GM12878 (cell line): Measurements from ENCODE around the gene IQGAP3. TPM values are rescaled to one million over a fixed set of nuclear protein-coding genes. Genes with fewer than 3 reads are reported as not detected.

ENCODE experiments used
- ATAC-seq: fragments of 200-7000 bp; cut with Tn5 transposase; 3 replicates; pipeline ENCODE4 v1.9.1; 2020; ENCODE audit warnings: mild to moderate bottlenecking, moderate library complexity
- BruUV-seq: library from RNA; stranded (reverse); fragments of 400-500 nt; replicated peaks from 2 replicates; lab custom pipeline; 2021; lab: Mats Ljungman, UMichigan
- CTCF ChIA-PET: fragments of 300-600 bp; sonication (Branson Sonifier 250); formaldehyde crosslinking; extraction: SDS; loops from one replicate; lab custom pipeline; 2021; ENCODE audit warnings: inconsistent platforms; lab: Yijun Ruan, JAX
- POLR2A ChIA-PET: fragments of 350-600 bp; formaldehyde crosslinking; extraction: SDS; loops from one replicate; lab custom pipeline; 2021; ENCODE audit warnings: inconsistent platforms; lab: Charles Lee
- RAD21 ChIA-PET: fragments of 300-600 bp; sonication (Branson Sonifier 250); formaldehyde crosslinking; loops from one replicate; lab custom pipeline; 2023; ENCODE audit warnings: antibody characterized with exemption; ENCODE audit not compliant: unreplicated experiment; lab: Charles Lee
- SMC1A ChIA-PET: fragments of 300-600 bp; sonication (Branson Sonifier 250); formaldehyde crosslinking; loops from one replicate; lab custom pipeline; 2023; ENCODE audit not compliant: unreplicated experiment, uncharacterized antibody; lab: Charles Lee
- DNase-seq: peaks from one replicate; pipeline ENCODE4 v3.0.0-alpha.2; 2011; ENCODE audit warnings: low read depth, low spot score
- FAIRE-seq: peaks from 3 replicates; lab custom pipeline; 2011; peaks lifted over from hg19 to GRCh38; lab: Jason Lieb, UNC
- H2AFZ ChIP-seq: 2 replicates; pipeline ENCODE4 v1.6.0; 2011; ENCODE audit warnings: low read depth, low read length, control low read depth; ENCODE audit not compliant: control insufficient read depth
- H3K27ac ChIP-seq: 2 replicates; pipeline ENCODE4 v1.5.1; 2011; ENCODE audit warnings: control low read depth; ENCODE audit not compliant: control insufficient read depth, insufficient read depth
- H3K27me3 ChIP-seq, 2 experiments: replicated peaks in 1 of 2; 2 replicates each; pipeline versions ENCODE4 v1.6.0 to v1.6.1; 2011; ENCODE audit warnings: low read length in 1 of 2; ENCODE audit not compliant: control insufficient read depth in 2 of 2, insufficient read depth in 2 of 2
- H3K36me3 ChIP-seq, 2 experiments: 2 replicates each; pipeline ENCODE4 v1.5.1; 2011; ENCODE audit warnings: low read length in 1 of 2; ENCODE audit not compliant: control insufficient read depth in 2 of 2, insufficient read depth in 2 of 2
- H3K4me1 ChIP-seq: 2 replicates; pipeline ENCODE4 v1.6.1; 2011; ENCODE audit warnings: mild to moderate bottlenecking, low read length, moderate library complexity, mixed read lengths; ENCODE audit not compliant: control insufficient read depth, insufficient read depth
- H3K4me2 ChIP-seq: 2 replicates; pipeline ENCODE4 v1.6.0; 2011; ENCODE audit warnings: control low read depth; ENCODE audit not compliant: control insufficient read depth, insufficient read depth
- H3K4me3 ChIP-seq: fragments of 200-600 bp; sonication (generic); 2 replicates; pipeline ENCODE4 v1.5.1; 2016
- H3K79me2 ChIP-seq: 2 replicates; pipeline ENCODE4 v1.6.0; 2011; ENCODE audit warnings: low read length; ENCODE audit not compliant: control insufficient read depth, insufficient read depth
- H3K9ac ChIP-seq: 2 replicates; pipeline ENCODE4 v1.8.0; 2011; ENCODE audit warnings: low read length, control low read depth, mixed read lengths; ENCODE audit not compliant: control insufficient read depth, insufficient read depth
- H3K9me3 ChIP-seq: replicated peaks from 3 replicates; pipeline ENCODE4 v1.5.1; 2011; ENCODE audit warnings: mild to moderate bottlenecking, low read length; ENCODE audit not compliant: control insufficient read depth, insufficient read depth
- H4K20me1 ChIP-seq: 2 replicates; pipeline ENCODE4 v1.6.0; 2011; ENCODE audit not compliant: control insufficient read depth, insufficient read depth
- ATF3 ChIP-seq: IDR thresholded peaks from 2 replicates; pipeline ENCODE4 v1.6.1; 2011; ENCODE audit warnings: low read depth, mild to moderate bottlenecking, low read length, moderate library complexity, borderline replicate concordance; ENCODE audit errors: extremely low read depth
- BMI1 ChIP-seq: fragments of 450-650 bp; IDR thresholded peaks from 2 replicates; pipeline ENCODE4 v1.6.1; 2016; ENCODE audit warnings: mild to moderate bottlenecking, moderate library complexity, borderline replicate concordance
- CBFB ChIP-seq: IDR thresholded peaks from 2 replicates; pipeline ENCODE4 v1.6.1; 2016; ENCODE audit warnings: antibody characterized with exemption, low read depth
- CHD1 ChIP-seq: IDR thresholded peaks from 2 replicates; pipeline ENCODE4 v1.6.1; 2012; ENCODE audit warnings: low read depth, low read length, improper control_type of control experiment
- CHD4 ChIP-seq: fragments of 200-600 bp; sonication (generic); IDR thresholded peaks from 2 replicates; pipeline ENCODE4 v1.6.1; 2016; ENCODE audit warnings: mild to moderate bottlenecking
- CREM ChIP-seq: IDR thresholded peaks from 2 replicates; pipeline ENCODE4 v1.6.1; 2014; ENCODE audit warnings: antibody characterized with exemption, low read depth
- DPF2 ChIP-seq: fragments of 450-650 bp; IDR thresholded peaks from 2 replicates; pipeline ENCODE4 v1.6.1; 2017; ENCODE audit warnings: mild to moderate bottlenecking
- EGR1 ChIP-seq, 2 experiments: IDR thresholded peaks; 1 replicate in 1 of 2; 2 replicates in 1 of 2; pipeline ENCODE4 v1.6.1; 2011 to 2012; ENCODE audit warnings: low read depth in 2 of 2, low read length in 2 of 2, borderline replicate concordance in 1 of 2, mild to moderate bottlenecking in 1 of 2, moderate library complexity in 1 of 2
- FOXK2 ChIP-seq: fragments of 450-650 bp; IDR thresholded peaks from 2 replicates; pipeline ENCODE4 v1.6.1; 2017; ENCODE audit warnings: mild to moderate bottlenecking, moderate library complexity
- FOXM1 ChIP-seq: IDR thresholded peaks from 2 replicates; pipeline ENCODE4 v1.6.1; 2012; ENCODE audit warnings: low read depth, mild to moderate bottlenecking, inconsistent platforms, low read length, moderate library complexity
- IRF5 ChIP-seq: fragments of 450-650 bp; IDR thresholded peaks from 2 replicates; pipeline ENCODE4 v1.6.1; 2017; ENCODE audit warnings: borderline replicate concordance
- MEF2B ChIP-seq: fragments of 450-650 bp; IDR thresholded peaks from 2 replicates; pipeline ENCODE4 v1.6.1; 2018; ENCODE audit warnings: mild to moderate bottlenecking, moderate library complexity; ENCODE audit not compliant: partially characterized antibody, poor library complexity, severe bottlenecking
- MTA2 ChIP-seq: fragments of 450-650 bp; IDR thresholded peaks from 2 replicates; pipeline ENCODE4 v1.6.1; 2016; ENCODE audit warnings: low read depth, mild to moderate bottlenecking, moderate library complexity
- NFIC ChIP-seq: IDR thresholded peaks from 2 replicates; pipeline ENCODE4 v1.6.1; 2012; ENCODE audit warnings: low read depth, mild to moderate bottlenecking, inconsistent platforms, low read length, moderate library complexity
- NR2C1 ChIP-seq: fragments of 450-650 bp; IDR thresholded peaks from 2 replicates; pipeline ENCODE4 v1.6.1; 2017; ENCODE audit warnings: antibody characterized with exemption, mild to moderate bottlenecking, moderate library complexity
- PML ChIP-seq: IDR thresholded peaks from 2 replicates; pipeline ENCODE4 v1.6.1; 2012; ENCODE audit warnings: low read length, inconsistent platforms
- RFX5 ChIP-seq: IDR thresholded peaks from 2 replicates; pipeline ENCODE4 v1.6.1; 2011; ENCODE audit warnings: low read depth, low read length, improper control_type of control experiment
- SIN3A ChIP-seq: IDR thresholded peaks from 2 replicates; pipeline ENCODE4 v1.6.1; 2012; ENCODE audit warnings: low read depth, low read length, improper control_type of control experiment
- ZNF207 ChIP-seq: fragments of 450-650 bp; IDR thresholded peaks from 2 replicates; pipeline ENCODE4 v1.6.1; 2014; ENCODE audit warnings: antibody characterized with exemption, mild to moderate bottlenecking, borderline replicate concordance
- ZNF24 ChIP-seq: fragments of 450-650 bp; IDR thresholded peaks from 2 replicates; pipeline ENCODE4 v1.6.1; 2017; ENCODE audit warnings: antibody characterized with exemption, mild to moderate bottlenecking
- WGBS: methylation state at CpG from one replicate; pipeline ENCODE4 v1.1.6; 2016; ENCODE audit warnings: low lambda C conversion rate; ENCODE audit not compliant: insufficient replicate concordance, insufficient coverage; ENCODE audit errors: missing lambda C conversion rate; 5-methylcytosine and 5-hydroxymethylcytosine counted together
- in situ Hi-C: fragments of 300-500 bp; cut with MboI; formaldehyde crosslinking; loops from 9 replicates; pipeline ENCODE4 v1.14.3; 2018; ENCODE audit warnings: mixed read lengths
- intact Hi-C: fragments of 100-400 bp; cut with micrococcal nuclease; formaldehyde crosslinking; loops from one replicate; pipeline ENCODE4 v1.14.2; 2022; ENCODE audit not compliant: unreplicated experiment
- polyA plus RNA-seq, 11 experiments: library from polyadenylated mRNA; depleted of rRNA in 4 of 11; unstranded in 6 of 11; stranded (reverse) in 5 of 11; fragments of >200 nt; fragmentation: Nextera tagmentation in 4 of 11; fragmentation: Illumina TruSeq in 1 of 11; extraction: Ambion mirVana in 4 of 11; extraction: Trizol in 1 of 11; gene quantifications; 1 replicate in 1 of 11; 2 replicates in 10 of 11; pipeline versions ENCODE4 v1.2.1 to v1.2.3, GENCODE V29; 2011 to 2016; ENCODE audit warnings: inconsistent platforms in 2 of 11, missing spikeins in 2 of 11, low read depth in 1 of 11
- total RNA-seq, 4 experiments: library from RNA; depleted of rRNA in 3 of 4; stranded (reverse); fragments of >200 nt in 3 of 4; fragmentation: Illumina TruSeq in 1 of 4; extraction: Trizol in 1 of 4; gene quantifications; 2 replicates each; pipeline versions ENCODE4 v1.2.1 to v1.2.3, GENCODE V29; 2013 to 2021
- TF ChIP-seq, protein P1 (sequence below): IDR thresholded peaks from 2 replicates; pipeline ENCODE4 v1.6.1; 2011; ENCODE audit warnings: low read depth, low read length, improper control_type of control experiment, borderline replicate concordance

IQGAP3 gene
- total and polyA plus RNA-seq, 10 of the 15 experiments (the other 5 are each of a cell fraction or from before 2014, with no cell fraction given) = 1.1 to 10.7 (median 7.9) TPM

- TF ChIP-seq NR2C1 = 0 out of 2 replicates have a peak, but pooled peaks have one; percentile 28
- no peak for TF ChIP-seq CHD4
- no peak for TF ChIP-seq MTA2
- no peak; the same call in 1 of the 2 replicates for TF ChIP-seq SIN3A
- no peak for TF ChIP-seq CHD1
- TF ChIP-seq, protein P1, sequence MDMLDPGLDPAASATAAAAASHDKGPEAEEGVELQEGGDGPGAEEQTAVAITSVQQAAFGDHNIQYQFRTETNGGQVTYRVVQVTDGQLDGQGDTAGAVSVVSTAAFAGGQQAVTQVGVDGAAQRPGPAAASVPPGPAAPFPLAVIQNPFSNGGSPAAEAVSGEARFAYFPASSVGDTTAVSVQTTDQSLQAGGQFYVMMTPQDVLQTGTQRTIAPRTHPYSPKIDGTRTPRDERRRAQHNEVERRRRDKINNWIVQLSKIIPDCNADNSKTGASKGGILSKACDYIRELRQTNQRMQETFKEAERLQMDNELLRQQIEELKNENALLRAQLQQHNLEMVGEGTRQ = no peak
- TF ChIP-seq CREM = no peak
- TF ChIP-seq DPF2 = no peak
- TF ChIP-seq MEF2B = no peak
Measured at GRCh38 chr1:156591432-156592157, 19.2 kb upstream of the IQGAP3 start, which contains the start of gene NAXE (continued).

DNA sequence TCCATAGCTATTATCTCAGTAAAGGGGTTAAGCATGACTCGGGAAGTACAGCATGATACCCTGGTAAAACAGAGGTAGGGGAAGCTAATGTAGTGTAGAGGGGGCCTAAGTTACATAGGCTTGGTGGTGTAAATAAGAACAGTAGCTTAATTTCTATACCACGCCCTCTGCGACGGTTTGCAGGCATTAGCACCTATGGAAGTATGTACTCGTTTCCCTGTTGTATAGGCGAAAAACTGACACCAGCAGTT is 18.7 kb upstream of the IQGAP3 start:
- in situ Hi-C loops (no loop called here), intact Hi-C loops (no loop called here)
- no peak for FAIRE-seq
- WGBS = 15% methylated on average over 6 of the region's 6 CpGs
- no peak for DNase-seq
- no peaks in the 10 kb centered on the region for H3K27me3 ChIP-seq
- H3K9me3 ChIP-seq = no peaks in the 10 kb centered on the region
- ChIA-PET CTCF (interaction anchor here (0.7 to 4.6 kb wide), 22 partner anchors 9 to 208 kb away, joined by 3 to 49 read pairs (median 5); partner anchors contain the start of genes GPATCH4, ISG20L2 and METTL25B), POLR2A (interaction anchor here (0.9 to 3.1 kb wide), 12 partner anchors 10 to 308 kb away, joined by 3 to 39 read pairs (median 5); partner anchors contain the start of genes GPATCH4, ISG20L2, MEF2D and METTL25B), RAD21 (interaction anchor here (0.6 to 2.2 kb wide), 14 partner anchors 9 to 205 kb away, joined by 3 to 18 read pairs (median 6); partner anchors contain the start of genes GPATCH4 and NES), SMC1A (interaction anchor here (0.7 to 5.9 kb wide), 19 partner anchors 11 to 270 kb away, joined by 3 to 47 read pairs (median 4); partner anchors contain the start of genes GPATCH4, MEF2D and TTC24)
- peaks cover 14 to 15% of the 10 kb centered on the region in 2 experiments; a peak in 3 of 4 replicates for H3K36me3 ChIP-seq
- peak overlapping the region; percentile 99 for H3K4me2 ChIP-seq
- H3K4me3 ChIP-seq = peak overlapping the region; percentile 89
- ATAC-seq = peak; percentile 49
- H3K4me1 ChIP-seq = peaks cover 5% of the 10 kb centered on the region
- peak overlapping the region; percentile 86 for H3K27ac ChIP-seq
- BruUV-seq = no TSS peak
- H3K9ac ChIP-seq = peak overlapping the region; percentile 79
- peak overlapping the region; percentile 97 for H2AFZ ChIP-seq
- H3K79me2 ChIP-seq = peaks cover 9% of the 10 kb centered on the region
- H4K20me1 ChIP-seq = no peaks in the 10 kb centered on the region
- TF ChIP-seq FOXM1 = no peak
- TF ChIP-seq BMI1 = no peak
- TF ChIP-seq NFIC = no peak
- no peak for TF ChIP-seq DPF2
- TF ChIP-seq ZNF207 = no peak
- TF ChIP-seq RFX5 = no peak
- no peak for TF ChIP-seq ZNF24
- no peak for TF ChIP-seq SIN3A
- no peak for TF ChIP-seq EGR1 (IDR thresholded peaks at IDR 0.05; ENCODE audit: borderline replicate concordance in 1 of 2, low read depth in 2 of 2, low read length in 2 of 2)
- TF ChIP-seq CBFB = no peak
- no peak for TF ChIP-seq PML
- no peak for TF ChIP-seq MEF2B
- no peak for TF ChIP-seq ATF3
- TF ChIP-seq IRF5 = no peak
- no peak for TF ChIP-seq FOXK2
